GM12878 (cell line): ENCODE measurements around the gene SOX11. TPM values are rescaled to one million over a fixed set of nuclear protein-coding genes. Genes with fewer than 3 reads are reported as not detected.

Experiments used
- ATAC-seq: fragments of 200-7000 bp; cut with Tn5 transposase; 3 replicates; pipeline ENCODE4 v1.9.1; 2020; ENCODE audit warnings: mild to moderate bottlenecking, moderate library complexity
- BruUV-seq: library from RNA; stranded (reverse); fragments of 400-500 nt; replicated peaks from 2 replicates; lab custom pipeline; 2021; lab: Mats Ljungman, UMichigan
- CTCF ChIA-PET: fragments of 300-600 bp; sonication (Branson Sonifier 250); formaldehyde crosslinking; extraction: SDS; loops from one replicate; lab custom pipeline; 2021; ENCODE audit warnings: inconsistent platforms; lab: Yijun Ruan, JAX
- POLR2A ChIA-PET: fragments of 350-600 bp; formaldehyde crosslinking; extraction: SDS; loops from one replicate; lab custom pipeline; 2021; ENCODE audit warnings: inconsistent platforms; lab: Charles Lee
- RAD21 ChIA-PET: fragments of 300-600 bp; sonication (Branson Sonifier 250); formaldehyde crosslinking; loops from one replicate; lab custom pipeline; 2023; ENCODE audit warnings: antibody characterized with exemption; ENCODE audit not compliant: unreplicated experiment; lab: Charles Lee
- SMC1A ChIA-PET: fragments of 300-600 bp; sonication (Branson Sonifier 250); formaldehyde crosslinking; loops from one replicate; lab custom pipeline; 2023; ENCODE audit not compliant: unreplicated experiment, uncharacterized antibody; lab: Charles Lee
- DNase-seq: peaks from one replicate; pipeline ENCODE4 v3.0.0-alpha.2; 2011; ENCODE audit warnings: low read depth, low spot score
- FAIRE-seq: peaks from 3 replicates; lab custom pipeline; 2011; peaks lifted over from hg19 to GRCh38; lab: Jason Lieb, UNC
- H2AFZ ChIP-seq: 2 replicates; pipeline ENCODE4 v1.6.0; 2011; ENCODE audit warnings: low read depth, low read length, control low read depth; ENCODE audit not compliant: control insufficient read depth
- H3K27ac ChIP-seq: 2 replicates; pipeline ENCODE4 v1.5.1; 2011; ENCODE audit warnings: control low read depth; ENCODE audit not compliant: control insufficient read depth, insufficient read depth
- H3K27me3 ChIP-seq, 2 experiments: replicated peaks in 1 of 2; 2 replicates each; pipeline versions ENCODE4 v1.6.0 to v1.6.1; 2011; ENCODE audit warnings: low read length in 1 of 2; ENCODE audit not compliant: control insufficient read depth in 2 of 2, insufficient read depth in 2 of 2
- H3K36me3 ChIP-seq, 2 experiments: 2 replicates each; pipeline ENCODE4 v1.5.1; 2011; ENCODE audit warnings: low read length in 1 of 2; ENCODE audit not compliant: control insufficient read depth in 2 of 2, insufficient read depth in 2 of 2
- H3K4me1 ChIP-seq: 2 replicates; pipeline ENCODE4 v1.6.1; 2011; ENCODE audit warnings: mild to moderate bottlenecking, low read length, moderate library complexity, mixed read lengths; ENCODE audit not compliant: control insufficient read depth, insufficient read depth
- H3K4me2 ChIP-seq: 2 replicates; pipeline ENCODE4 v1.6.0; 2011; ENCODE audit warnings: control low read depth; ENCODE audit not compliant: control insufficient read depth, insufficient read depth
- H3K4me3 ChIP-seq: fragments of 200-600 bp; sonication (generic); 2 replicates; pipeline ENCODE4 v1.5.1; 2016
- H3K79me2 ChIP-seq: 2 replicates; pipeline ENCODE4 v1.6.0; 2011; ENCODE audit warnings: low read length; ENCODE audit not compliant: control insufficient read depth, insufficient read depth
- H3K9ac ChIP-seq: 2 replicates; pipeline ENCODE4 v1.8.0; 2011; ENCODE audit warnings: low read length, control low read depth, mixed read lengths; ENCODE audit not compliant: control insufficient read depth, insufficient read depth
- H3K9me3 ChIP-seq: replicated peaks from 3 replicates; pipeline ENCODE4 v1.5.1; 2011; ENCODE audit warnings: mild to moderate bottlenecking, low read length; ENCODE audit not compliant: control insufficient read depth, insufficient read depth
- H4K20me1 ChIP-seq: 2 replicates; pipeline ENCODE4 v1.6.0; 2011; ENCODE audit not compliant: control insufficient read depth, insufficient read depth
- BRCA1 ChIP-seq: IDR thresholded peaks from 2 replicates; pipeline ENCODE4 v1.6.1; 2011; ENCODE audit warnings: low read depth, low read length, improper control_type of control experiment
- CBFB ChIP-seq: IDR thresholded peaks from 2 replicates; pipeline ENCODE4 v1.6.1; 2016; ENCODE audit warnings: antibody characterized with exemption, low read depth
- CBX3 ChIP-seq: fragments of 200-600 bp; sonication (generic); IDR thresholded peaks from 2 replicates; pipeline ENCODE4 v1.6.1; 2016; ENCODE audit warnings: low read depth, borderline replicate concordance
- CREB1 ChIP-seq: IDR thresholded peaks from 2 replicates; pipeline ENCODE4 v1.6.1; 2012; ENCODE audit warnings: low read depth, mild to moderate bottlenecking, inconsistent platforms
- EED ChIP-seq: sonication (generic); IDR thresholded peaks from 2 replicates; pipeline ENCODE4 v1.6.1; 2016; ENCODE audit warnings: antibody characterized with exemption, low read depth
- EGR1 ChIP-seq, 2 experiments: IDR thresholded peaks; 1 replicate in 1 of 2; 2 replicates in 1 of 2; pipeline ENCODE4 v1.6.1; 2011 to 2012; ENCODE audit warnings: low read depth in 2 of 2, low read length in 2 of 2, borderline replicate concordance in 1 of 2, mild to moderate bottlenecking in 1 of 2, moderate library complexity in 1 of 2
- EP300 ChIP-seq, 2 experiments: fragments of 150-350 bp in 1 of 2; IDR thresholded peaks; 2 replicates each; pipeline ENCODE4 v1.6.1; 2011 to 2012; ENCODE audit warnings: low read depth in 2 of 2, low read length in 2 of 2, borderline replicate concordance in 1 of 2, improper control_type of control experiment in 1 of 2, inconsistent platforms in 1 of 2; ENCODE audit not compliant: control insufficient read depth in 1 of 2
- IKZF2 ChIP-seq, 2 experiments: fragments of 450-650 bp; IDR thresholded peaks; 2 replicates each; pipeline ENCODE4 v1.6.1; 2017; ENCODE audit warnings: mild to moderate bottlenecking in 2 of 2, moderate library complexity in 2 of 2
- KDM1A ChIP-seq: fragments of 200-600 bp; sonication (generic); IDR thresholded peaks from 2 replicates; pipeline ENCODE4 v1.6.1; 2016; ENCODE audit warnings: borderline replicate concordance
- MXI1 ChIP-seq: fragments of 150-350 bp; IDR thresholded peaks from 2 replicates; pipeline ENCODE4 v1.6.1; 2011; ENCODE audit warnings: low read depth, mild to moderate bottlenecking, inconsistent platforms, low read length, improper control_type of control experiment
- NR2C1 ChIP-seq: fragments of 450-650 bp; IDR thresholded peaks from 2 replicates; pipeline ENCODE4 v1.6.1; 2017; ENCODE audit warnings: antibody characterized with exemption, mild to moderate bottlenecking, moderate library complexity
- NRF1 ChIP-seq: conservative IDR thresholded peaks from 2 replicates; pipeline ENCODE4 v1.6.1; 2011; ENCODE audit warnings: mild to moderate bottlenecking, low read depth, low read length, improper control_type of control experiment
- RAD21 ChIP-seq: IDR thresholded peaks from 2 replicates; pipeline ENCODE4 v1.6.1; 2011; ENCODE audit warnings: mild to moderate bottlenecking, low read depth, low read length, moderate library complexity; ENCODE audit not compliant: insufficient read depth
- RELB ChIP-seq: fragments of 450-650 bp; IDR thresholded peaks from 2 replicates; pipeline ENCODE4 v1.6.1; 2017; ENCODE audit warnings: low read depth, mild to moderate bottlenecking, moderate library complexity
- RFX5 ChIP-seq: IDR thresholded peaks from 2 replicates; pipeline ENCODE4 v1.6.1; 2011; ENCODE audit warnings: low read depth, low read length, improper control_type of control experiment
- SRF ChIP-seq, 2 experiments: IDR thresholded peaks; 2 replicates each; pipeline ENCODE4 v1.6.1; 2011; ENCODE audit warnings: low read depth in 2 of 2, low read length in 2 of 2, mild to moderate bottlenecking in 1 of 2, moderate library complexity in 1 of 2
- ZBTB11 ChIP-seq: fragments of 450-650 bp; formaldehyde crosslinking; IDR thresholded peaks from 2 replicates; pipeline ENCODE4 v1.5.0; 2022; ENCODE audit warnings: mild to moderate bottlenecking, missing genetic modification characterization
- ZBTB4 ChIP-seq: fragments of 450-650 bp; formaldehyde crosslinking; IDR thresholded peaks from 2 replicates; pipeline ENCODE4 v1.4.0; 2022; ENCODE audit warnings: mild to moderate bottlenecking, moderate library complexity
- WGBS: methylation state at CpG from one replicate; pipeline ENCODE4 v1.1.6; 2016; ENCODE audit warnings: low lambda C conversion rate; ENCODE audit not compliant: insufficient replicate concordance, insufficient coverage; ENCODE audit errors: missing lambda C conversion rate; 5-methylcytosine and 5-hydroxymethylcytosine counted together
- in situ Hi-C: fragments of 300-500 bp; cut with MboI; formaldehyde crosslinking; loops from 9 replicates; pipeline ENCODE4 v1.14.3; 2018; ENCODE audit warnings: mixed read lengths
- intact Hi-C: fragments of 100-400 bp; cut with micrococcal nuclease; formaldehyde crosslinking; loops from one replicate; pipeline ENCODE4 v1.14.2; 2022; ENCODE audit not compliant: unreplicated experiment
- polyA plus RNA-seq, 11 experiments: library from polyadenylated mRNA; depleted of rRNA in 4 of 11; unstranded in 6 of 11; stranded (reverse) in 5 of 11; fragments of >200 nt; fragmentation: Nextera tagmentation in 4 of 11; fragmentation: Illumina TruSeq in 1 of 11; extraction: Ambion mirVana in 4 of 11; extraction: Trizol in 1 of 11; gene quantifications; 1 replicate in 1 of 11; 2 replicates in 10 of 11; pipeline versions ENCODE4 v1.2.1 to v1.2.3, GENCODE V29; 2011 to 2016; ENCODE audit warnings: inconsistent platforms in 2 of 11, missing spikeins in 2 of 11, low read depth in 1 of 11
- total RNA-seq, 4 experiments: library from RNA; depleted of rRNA in 3 of 4; stranded (reverse); fragments of >200 nt in 3 of 4; fragmentation: Illumina TruSeq in 1 of 4; extraction: Trizol in 1 of 4; gene quantifications; 2 replicates each; pipeline versions ENCODE4 v1.2.1 to v1.2.3, GENCODE V29; 2013 to 2021

SOX11 gene
- total and polyA plus RNA-seq, 10 of the 15 experiments (the other 5 are each of a cell fraction or from before 2014, with no cell fraction given): 0.03 to 0.04 (median 0.03) TPM; not detected in 7

DNA sequence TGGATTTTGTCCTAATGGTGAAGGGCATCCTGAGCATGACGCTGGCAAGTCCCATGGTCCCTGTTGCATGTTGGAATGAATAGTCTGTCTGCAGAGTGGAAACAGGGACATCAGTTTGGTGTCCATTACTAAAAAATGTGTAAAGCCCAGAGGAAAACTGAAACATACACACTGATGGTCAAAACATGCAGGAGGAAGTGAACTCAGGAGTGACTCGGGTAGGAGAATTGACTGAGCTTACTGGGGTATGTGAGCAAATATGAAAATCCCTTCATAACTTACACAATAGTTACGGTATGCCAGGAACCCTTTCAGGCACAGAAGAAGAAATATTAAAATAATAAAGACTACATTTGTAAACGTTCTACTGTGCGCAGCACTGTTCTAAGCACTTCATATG lies 5.6 kb upstream of the SOX11 start:
- no peak overlapping the region for H3K4me3 ChIP-seq
- 5% methylated on average over 5 of the region's 5 CpGs for WGBS
- H4K20me1 ChIP-seq: no peaks in the 10 kb centered on the region
- RAD21 ChIA-PET: no interaction called here
- POLR2A ChIA-PET: no interaction called here
- BruUV-seq: no TSS peak
- FAIRE-seq (no peak), ATAC-seq (no peak), DNase-seq (no peak)
- H3K4me2 ChIP-seq: no peak overlapping the region
- H3K36me3 ChIP-seq: no peaks in the 10 kb centered on the region
- in situ Hi-C loops (no loop called here), intact Hi-C loops (no loop called here)
- H3K4me1 ChIP-seq: no peaks in the 10 kb centered on the region
- H2AFZ ChIP-seq: no peak overlapping the region
- no peaks in the 10 kb centered on the region for H3K79me2 ChIP-seq
- SMC1A ChIA-PET: no interaction called here
- CTCF ChIA-PET: no interaction called here
- no peaks in the 10 kb centered on the region; the same call in 2 of the 3 replicates for H3K9me3 ChIP-seq
- H3K27me3 ChIP-seq: no peaks in the 10 kb centered on the region
- no peak overlapping the region for H3K9ac ChIP-seq
- H3K27ac ChIP-seq: no peak overlapping the region
- TF ChIP-seq CBFB (no peak), IKZF2 (IDR thresholded peaks at IDR 0.05) (no peak), CBX3 (no peak), BRCA1 (no peak), RAD21 (no peak), MXI1 (no peak), EED (no peak), NR2C1 (no peak), KDM1A (no peak), EGR1 (IDR thresholded peaks at IDR 0.05; ENCODE audit: borderline replicate concordance in 1 of 2, low read depth in 2 of 2, low read length in 2 of 2) (no peak), ZBTB11 (CRISPR knock-in tag) (no peak), CREB1 (no peak), SRF (IDR thresholded peaks at IDR 0.05; ENCODE audit: low read depth in 2 of 2, low read length in 2 of 2) (no peak), NRF1 (no peak), RELB (no peak), ZBTB4 (CRISPR knock-in tag) (no peak), RFX5 (no peak), EP300 (IDR thresholded peaks at IDR 0.05; ENCODE audit: borderline replicate concordance in 1 of 2, control insufficient read depth in 1 of 2, low read depth in 2 of 2, low read length in 2 of 2) (no peak)
